ENCODE measurements around the gene TMEM247. TPM values are rescaled to one million over a fixed set of nuclear protein-coding genes. Genes with fewer than 3 reads are reported as not detected.
A peak's percentile ranks its signal among the peaks of the same experiment; 100 is the strongest.

Gene TMEM247
- total RNA-seq, 2 donors from 2014 or later, result not detected

DNA sequence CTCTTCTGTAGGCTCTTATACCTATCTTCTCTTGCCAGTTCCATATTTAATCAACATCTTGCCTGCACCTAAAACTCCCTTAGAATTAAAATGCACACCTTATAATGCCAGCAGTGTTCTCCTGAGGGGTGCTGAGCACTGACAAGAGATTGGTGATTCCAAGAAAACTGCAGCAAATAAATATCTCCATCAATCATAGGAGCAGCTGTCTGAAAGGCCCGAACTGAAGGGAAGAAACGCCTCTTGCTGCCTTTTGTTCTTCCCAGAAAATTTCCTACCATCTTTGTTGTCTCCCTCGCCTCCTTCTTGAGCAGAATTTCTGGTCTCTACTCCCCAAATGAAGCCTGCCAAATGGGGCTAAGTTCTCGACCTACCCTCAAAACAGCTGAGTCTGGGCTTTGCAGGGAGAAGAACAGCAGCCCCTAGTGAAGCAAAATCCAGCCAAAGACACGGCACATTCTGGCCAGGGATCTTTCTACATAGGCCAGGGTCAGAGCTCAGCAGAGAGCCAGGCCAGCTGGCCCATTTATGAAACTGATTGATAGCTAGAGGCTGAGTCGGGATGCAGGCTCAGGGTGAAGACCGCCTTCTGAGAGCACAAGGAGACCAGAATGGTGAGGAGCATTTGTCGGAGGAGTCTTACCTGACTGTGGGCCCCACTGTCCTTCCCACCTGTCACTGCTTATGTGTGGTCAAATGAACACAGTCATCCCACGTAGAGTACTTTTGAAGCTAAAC lies 20.4 kb upstream of the TMEM247 start:
- TF ChIP-seq CTCF (IDR thresholded peaks at IDR 0.05), result no peak
- H3K27ac ChIP-seq, result no peak overlapping the region
- no peaks in the 10 kb centered on the region for H3K9me3 ChIP-seq
- H3K4me1 ChIP-seq, result peaks cover 0 to 26% of the 10 kb centered on the region in 2 donors
- no peaks in the 10 kb centered on the region for H3K36me3 ChIP-seq
- no peak overlapping the region for H3K4me3 ChIP-seq
- DNase-seq (ENCODE audit: low spot score), result no peak
- H3K27me3 ChIP-seq, result no peaks in the 10 kb centered on the region

DNA sequence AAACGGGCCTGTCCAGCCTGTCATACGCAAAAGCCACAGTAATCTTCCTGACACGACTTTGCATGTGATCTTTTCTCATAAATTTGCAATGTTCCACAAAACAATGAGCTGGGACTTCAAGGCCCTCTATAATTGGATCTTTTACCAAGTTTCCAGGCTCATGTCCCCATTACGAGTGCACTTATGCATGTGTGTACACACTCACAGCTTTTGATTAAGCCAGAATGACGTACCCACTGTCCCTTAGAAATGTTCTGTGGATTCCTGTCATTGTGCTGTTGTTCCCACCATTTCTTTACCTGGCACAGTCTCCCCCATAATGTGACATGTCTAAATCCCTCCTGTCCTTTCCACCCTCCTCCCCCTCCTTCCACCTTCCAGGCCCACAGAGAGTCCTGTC lies 19.7 kb upstream of the TMEM247 start:
- H3K27me3 ChIP-seq, result no peaks in the 10 kb centered on the region
- no peaks in the 10 kb centered on the region for H3K9me3 ChIP-seq
- no peak for DNase-seq (ENCODE audit: low spot score)
- no peaks in the 10 kb centered on the region for H3K36me3 ChIP-seq
- H3K4me3 ChIP-seq, result no peak overlapping the region
- peak overlapping the region in 1 of 2 donors; percentile 75 for H3K27ac ChIP-seq
- TF ChIP-seq CTCF (IDR thresholded peaks at IDR 0.05), result no peak
- H3K4me1 ChIP-seq, result peaks cover 0 to 34% of the 10 kb centered on the region in 2 donors

DNA sequence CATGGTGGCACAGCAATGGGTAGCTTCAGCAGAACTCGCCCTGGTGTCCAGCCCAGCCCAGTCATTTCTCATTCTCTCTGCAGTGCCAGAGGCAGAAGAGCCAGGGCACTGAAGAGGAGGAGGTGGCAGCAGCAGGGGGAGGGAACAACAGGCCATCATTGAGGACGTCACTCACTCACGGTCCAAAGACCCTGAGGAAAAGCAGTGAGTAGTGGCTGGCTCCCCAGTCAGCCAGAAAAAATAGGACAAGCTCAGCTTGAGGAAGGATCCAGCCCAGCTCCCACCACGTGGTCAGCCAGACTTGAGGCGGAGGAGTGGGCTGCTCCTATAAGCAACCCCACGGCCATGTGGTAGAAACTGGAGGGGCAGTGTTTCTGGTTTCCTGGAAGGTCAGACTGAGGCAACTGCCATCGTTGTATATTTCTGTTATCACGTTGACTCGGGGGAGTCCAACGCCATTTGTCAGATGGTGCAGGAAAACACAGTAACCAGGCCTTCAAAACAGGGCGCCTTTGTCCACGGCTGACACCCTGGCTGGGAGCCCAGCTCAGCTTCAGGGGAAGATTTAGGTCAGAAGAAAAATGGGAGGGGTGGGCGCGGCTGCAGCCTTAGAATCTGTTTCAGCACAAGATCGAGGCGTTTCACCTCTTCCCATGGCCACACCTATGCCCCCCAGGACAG lies 19.0 kb upstream of the TMEM247 start:
- H3K27me3 ChIP-seq, result no peaks in the 10 kb centered on the region

GRCh38 chr2:46461011-46461674 lies 18.2 kb upstream of the TMEM247 start:
- peak; percentile 87 for DNase-seq (ENCODE audit: low spot score)
- Histone ChIP-seq H3K4me1 (peaks cover 0 to 34% of the 10 kb centered on the region in 2 donors), H3K36me3 (no peaks in the 10 kb centered on the region), H3K9me3 (no peaks in the 10 kb centered on the region), H3K27ac (peak overlapping the region; percentile 31 to 75), H3K27me3 (no peaks in the 10 kb centered on the region), H3K4me3 (no peak overlapping the region)
- TF ChIP-seq CTCF (IDR thresholded peaks at IDR 0.05), result peak; percentile 90 to 99

More for the DNA sequence above, 19.0 kb upstream of the TMEM247 start:
- Histone ChIP-seq H3K4me1 (peaks cover 0 to 34% of the 10 kb centered on the region in 2 donors), H3K4me3 (no peak overlapping the region), H3K27ac (peak overlapping the region; percentile 31 to 75), H3K36me3 (no peaks in the 10 kb centered on the region), H3K9me3 (no peaks in the 10 kb centered on the region)
- no peak for TF ChIP-seq CTCF (IDR thresholded peaks at IDR 0.05)
- peak; percentile 74 for DNase-seq (ENCODE audit: low spot score)

GRCh38 chr2:46461709-46462171 lies 17.6 kb upstream of the TMEM247 start:
- no peaks in the 10 kb centered on the region for H3K9me3 ChIP-seq
- H3K27ac ChIP-seq, result peak overlapping the region; percentile 31 to 75
- peaks cover 0 to 34% of the 10 kb centered on the region in 2 donors for H3K4me1 ChIP-seq
- no peaks in the 10 kb centered on the region for H3K36me3 ChIP-seq
- no peaks in the 10 kb centered on the region for H3K27me3 ChIP-seq
- no peak overlapping the region for H3K4me3 ChIP-seq
- TF ChIP-seq CTCF (IDR thresholded peaks at IDR 0.05), result peak in 1 of 2 donors; percentile 8
- no peak for DNase-seq (ENCODE audit: low spot score)
